ENCODE results near the gene RASD2.

DNA sequence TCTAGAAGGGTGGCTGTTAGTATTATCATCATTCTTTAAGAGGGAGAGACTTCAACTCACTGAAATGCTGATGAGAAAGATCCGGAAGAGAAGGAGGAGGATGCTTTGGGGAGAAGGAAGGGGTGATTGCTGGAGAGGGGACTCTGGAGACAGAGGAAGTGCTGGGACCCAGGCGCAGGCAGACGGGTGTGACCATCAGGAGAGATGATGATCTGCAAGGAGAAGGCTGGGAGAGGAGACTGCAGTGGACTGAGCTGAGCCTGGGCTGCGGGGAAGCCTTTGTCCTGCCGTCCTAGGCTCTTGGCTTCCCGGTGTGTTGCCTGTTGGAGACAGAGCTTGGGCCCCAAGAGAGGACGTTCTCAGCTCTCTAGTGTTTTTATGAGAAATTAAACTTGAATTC is 22.6 kb downstream of the RASD2 start:
- TF ChIP-seq, protein P1, sequence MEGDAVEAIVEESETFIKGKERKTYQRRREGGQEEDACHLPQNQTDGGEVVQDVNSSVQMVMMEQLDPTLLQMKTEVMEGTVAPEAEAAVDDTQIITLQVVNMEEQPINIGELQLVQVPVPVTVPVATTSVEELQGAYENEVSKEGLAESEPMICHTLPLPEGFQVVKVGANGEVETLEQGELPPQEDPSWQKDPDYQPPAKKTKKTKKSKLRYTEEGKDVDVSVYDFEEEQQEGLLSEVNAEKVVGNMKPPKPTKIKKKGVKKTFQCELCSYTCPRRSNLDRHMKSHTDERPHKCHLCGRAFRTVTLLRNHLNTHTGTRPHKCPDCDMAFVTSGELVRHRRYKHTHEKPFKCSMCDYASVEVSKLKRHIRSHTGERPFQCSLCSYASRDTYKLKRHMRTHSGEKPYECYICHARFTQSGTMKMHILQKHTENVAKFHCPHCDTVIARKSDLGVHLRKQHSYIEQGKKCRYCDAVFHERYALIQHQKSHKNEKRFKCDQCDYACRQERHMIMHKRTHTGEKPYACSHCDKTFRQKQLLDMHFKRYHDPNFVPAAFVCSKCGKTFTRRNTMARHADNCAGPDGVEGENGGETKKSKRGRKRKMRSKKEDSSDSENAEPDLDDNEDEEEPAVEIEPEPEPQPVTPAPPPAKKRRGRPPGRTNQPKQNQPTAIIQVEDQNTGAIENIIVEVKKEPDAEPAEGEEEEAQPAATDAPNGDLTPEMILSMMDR (IDR thresholded peaks at IDR 0.05): no peak
- TF ChIP-seq EZH2 (IDR thresholded peaks at IDR 0.05; ENCODE audit: borderline replicate concordance, insufficient read depth, low read depth, low read length, poor library complexity, severe bottlenecking): no peak

Measured in B cell (primary cell).